ENCODE data around the gene ARHGAP21. TPM values are rescaled to one million over a fixed set of nuclear protein-coding genes. Genes with fewer than 3 reads are reported as not detected.

Gene ARHGAP21
- total RNA-seq, 2 donors from 2014 or later = 95.6 to 101 TPM

GRCh38 chr10:24708081-24708480 is 15.6 kb downstream of the ARHGAP21 start:
- no peak for DNase-seq (ENCODE audit: low spot score)
- no peak for TF ChIP-seq CTCF (IDR thresholded peaks at IDR 0.05)
- no peak for ATAC-seq (ENCODE audit: insufficient number of reproducible peaks, low FRiP score, low read depth)
- Histone ChIP-seq H3K27ac (no peak overlapping the region), H3K4me3 (no peak overlapping the region), H3K36me3 (no peaks in the 10 kb centered on the region), H3K27me3 (replicated peaks; ENCODE audit: insufficient read depth) (no peaks in the 10 kb centered on the region), H3K9me3 (no peaks in the 10 kb centered on the region), H3K4me1 (ENCODE audit: control insufficient read depth in 1 of 2, low read depth in 2 of 2) (peaks cover 20 to 74% of the 10 kb centered on the region in 2 donors)

- no peaks in the 10 kb centered on the region for H3K36me3 ChIP-seq
- DNase-seq (ENCODE audit: low spot score) (no peak), ATAC-seq (ENCODE audit: insufficient number of reproducible peaks, low FRiP score, low read depth) (no peak)
- no peaks in the 10 kb centered on the region for H3K27me3 ChIP-seq (replicated peaks; ENCODE audit: insufficient read depth)
- TF ChIP-seq CTCF (IDR thresholded peaks at IDR 0.05) = no peak
- H3K4me3 ChIP-seq = no peak overlapping the region
- H3K27ac ChIP-seq = no peak overlapping the region
- no peaks in the 10 kb centered on the region for H3K9me3 ChIP-seq
- H3K4me1 ChIP-seq (ENCODE audit: control insufficient read depth in 1 of 2, low read depth in 2 of 2) = peaks cover 16 to 67% of the 10 kb centered on the region in 2 donors
These were observed 16.2 kb downstream of the ARHGAP21 start for GRCh38 chr10:24707445-24707844.

GRCh38 chr10:24706479-24707118 is 17.1 kb downstream of the ARHGAP21 start:
- H3K27ac ChIP-seq = no peak overlapping the region
- H3K4me3 ChIP-seq = no peak overlapping the region
- DNase-seq (ENCODE audit: low spot score) (no peak), ATAC-seq (ENCODE audit: insufficient number of reproducible peaks, low FRiP score, low read depth) (no peak)
- H3K9me3 ChIP-seq = no peaks in the 10 kb centered on the region
- no peaks in the 10 kb centered on the region for H3K27me3 ChIP-seq (replicated peaks; ENCODE audit: insufficient read depth)
- peaks cover 18 to 61% of the 10 kb centered on the region in 2 donors for H3K4me1 ChIP-seq (ENCODE audit: control insufficient read depth in 1 of 2, low read depth in 2 of 2)
- no peaks in the 10 kb centered on the region for H3K36me3 ChIP-seq
- no peak for TF ChIP-seq CTCF (IDR thresholded peaks at IDR 0.05)

GRCh38 chr10:24703700-24704099 is 20.0 kb downstream of the ARHGAP21 start:
- Histone ChIP-seq H3K27me3 (replicated peaks; ENCODE audit: insufficient read depth) (no peaks in the 10 kb centered on the region), H3K4me3 (no peak overlapping the region), H3K27ac (no peak overlapping the region), H3K4me1 (ENCODE audit: control insufficient read depth in 1 of 2, low read depth in 2 of 2) (peaks cover 26 to 58% of the 10 kb centered on the region in 2 donors), H3K36me3 (no peaks in the 10 kb centered on the region), H3K9me3 (no peaks in the 10 kb centered on the region)
- TF ChIP-seq CTCF (IDR thresholded peaks at IDR 0.05) = no peak
- DNase-seq (ENCODE audit: low spot score) (no peak), ATAC-seq (ENCODE audit: insufficient number of reproducible peaks, low FRiP score, low read depth) (no peak)

GRCh38 chr10:24701447-24701846 is 22.2 kb downstream of the ARHGAP21 start:
- no peak overlapping the region for H3K27ac ChIP-seq
- no peak for TF ChIP-seq CTCF (IDR thresholded peaks at IDR 0.05)
- peaks cover 15 to 42% of the 10 kb centered on the region in 2 donors for H3K4me1 ChIP-seq (ENCODE audit: control insufficient read depth in 1 of 2, low read depth in 2 of 2)
- DNase-seq (ENCODE audit: low spot score) (no peak), ATAC-seq (ENCODE audit: insufficient number of reproducible peaks, low FRiP score, low read depth) (no peak)
- no peak overlapping the region for H3K4me3 ChIP-seq
- no peaks in the 10 kb centered on the region for H3K9me3 ChIP-seq
- H3K36me3 ChIP-seq = no peaks in the 10 kb centered on the region
- H3K27me3 ChIP-seq (replicated peaks; ENCODE audit: insufficient read depth) = no peaks in the 10 kb centered on the region
